GM12878 (cell line): ENCODE data around the gene TXNDC8. TPM values are rescaled to one million over a fixed set of nuclear protein-coding genes. Genes with fewer than 3 reads are reported as not detected.
A peak's percentile ranks its signal among the peaks of the same experiment; 100 is the strongest.

Experiments
- ATAC-seq: fragments of 200-7000 bp; cut with Tn5 transposase; 3 replicates; pipeline ENCODE4 v1.9.1; 2020; ENCODE audit warnings: mild to moderate bottlenecking, moderate library complexity
- BruUV-seq: library from RNA; stranded (reverse); fragments of 400-500 nt; replicated peaks from 2 replicates; lab custom pipeline; 2021; lab: Mats Ljungman, UMichigan
- CTCF ChIA-PET: fragments of 300-600 bp; sonication (Branson Sonifier 250); formaldehyde crosslinking; extraction: SDS; loops from one replicate; lab custom pipeline; 2021; ENCODE audit warnings: inconsistent platforms; lab: Yijun Ruan, JAX
- POLR2A ChIA-PET: fragments of 350-600 bp; formaldehyde crosslinking; extraction: SDS; loops from one replicate; lab custom pipeline; 2021; ENCODE audit warnings: inconsistent platforms; lab: Charles Lee
- RAD21 ChIA-PET: fragments of 300-600 bp; sonication (Branson Sonifier 250); formaldehyde crosslinking; loops from one replicate; lab custom pipeline; 2023; ENCODE audit warnings: antibody characterized with exemption; ENCODE audit not compliant: unreplicated experiment; lab: Charles Lee
- SMC1A ChIA-PET: fragments of 300-600 bp; sonication (Branson Sonifier 250); formaldehyde crosslinking; loops from one replicate; lab custom pipeline; 2023; ENCODE audit not compliant: unreplicated experiment, uncharacterized antibody; lab: Charles Lee
- DNase-seq: peaks from one replicate; pipeline ENCODE4 v3.0.0-alpha.2; 2011; ENCODE audit warnings: low read depth, low spot score
- FAIRE-seq: peaks from 3 replicates; lab custom pipeline; 2011; peaks lifted over from hg19 to GRCh38; lab: Jason Lieb, UNC
- H2AFZ ChIP-seq: 2 replicates; pipeline ENCODE4 v1.6.0; 2011; ENCODE audit warnings: low read depth, low read length, control low read depth; ENCODE audit not compliant: control insufficient read depth
- H3K27ac ChIP-seq: 2 replicates; pipeline ENCODE4 v1.5.1; 2011; ENCODE audit warnings: control low read depth; ENCODE audit not compliant: control insufficient read depth, insufficient read depth
- H3K27me3 ChIP-seq, 2 experiments: replicated peaks in 1 of 2; 2 replicates each; pipeline versions ENCODE4 v1.6.0 to v1.6.1; 2011; ENCODE audit warnings: low read length in 1 of 2; ENCODE audit not compliant: control insufficient read depth in 2 of 2, insufficient read depth in 2 of 2
- H3K36me3 ChIP-seq, 2 experiments: 2 replicates each; pipeline ENCODE4 v1.5.1; 2011; ENCODE audit warnings: low read length in 1 of 2; ENCODE audit not compliant: control insufficient read depth in 2 of 2, insufficient read depth in 2 of 2
- H3K4me1 ChIP-seq: 2 replicates; pipeline ENCODE4 v1.6.1; 2011; ENCODE audit warnings: mild to moderate bottlenecking, low read length, moderate library complexity, mixed read lengths; ENCODE audit not compliant: control insufficient read depth, insufficient read depth
- H3K4me2 ChIP-seq: 2 replicates; pipeline ENCODE4 v1.6.0; 2011; ENCODE audit warnings: control low read depth; ENCODE audit not compliant: control insufficient read depth, insufficient read depth
- H3K4me3 ChIP-seq: fragments of 200-600 bp; sonication (generic); 2 replicates; pipeline ENCODE4 v1.5.1; 2016
- H3K79me2 ChIP-seq: 2 replicates; pipeline ENCODE4 v1.6.0; 2011; ENCODE audit warnings: low read length; ENCODE audit not compliant: control insufficient read depth, insufficient read depth
- H3K9ac ChIP-seq: 2 replicates; pipeline ENCODE4 v1.8.0; 2011; ENCODE audit warnings: low read length, control low read depth, mixed read lengths; ENCODE audit not compliant: control insufficient read depth, insufficient read depth
- H3K9me3 ChIP-seq: replicated peaks from 3 replicates; pipeline ENCODE4 v1.5.1; 2011; ENCODE audit warnings: mild to moderate bottlenecking, low read length; ENCODE audit not compliant: control insufficient read depth, insufficient read depth
- H4K20me1 ChIP-seq: 2 replicates; pipeline ENCODE4 v1.6.0; 2011; ENCODE audit not compliant: control insufficient read depth, insufficient read depth
- BCL3 ChIP-seq: IDR thresholded peaks from 2 replicates; pipeline ENCODE4 v1.6.1; 2011; ENCODE audit warnings: borderline replicate concordance, low read depth, mild to moderate bottlenecking, moderate library complexity, low read length; ENCODE audit not compliant: insufficient read depth, poor library complexity, severe bottlenecking
- CREM ChIP-seq: IDR thresholded peaks from 2 replicates; pipeline ENCODE4 v1.6.1; 2014; ENCODE audit warnings: antibody characterized with exemption, low read depth
- MLLT1 ChIP-seq: fragments of 450-650 bp; IDR thresholded peaks from 2 replicates; pipeline ENCODE4 v1.6.1; 2016; ENCODE audit warnings: mild to moderate bottlenecking
- MXI1 ChIP-seq: fragments of 150-350 bp; IDR thresholded peaks from 2 replicates; pipeline ENCODE4 v1.6.1; 2011; ENCODE audit warnings: low read depth, mild to moderate bottlenecking, inconsistent platforms, low read length, improper control_type of control experiment
- NBN ChIP-seq: fragments of 450-650 bp; IDR thresholded peaks from 2 replicates; pipeline ENCODE4 v1.6.1; 2016
- NKRF ChIP-seq: fragments of 450-650 bp; conservative IDR thresholded peaks from 2 replicates; pipeline ENCODE4 v1.6.1; 2017; ENCODE audit warnings: mild to moderate bottlenecking, moderate library complexity
- POLR2A ChIP-seq: IDR thresholded peaks from 2 replicates; pipeline ENCODE4 v1.6.1; 2011; ENCODE audit warnings: low read depth, mild to moderate bottlenecking, low read length
- RB1 ChIP-seq: fragments of 450-650 bp; formaldehyde crosslinking; IDR thresholded peaks from 2 replicates; pipeline ENCODE4 v1.6.1; 2017; ENCODE audit warnings: mild to moderate bottlenecking, borderline replicate concordance
- TCF12 ChIP-seq: IDR thresholded peaks from 2 replicates; pipeline ENCODE4 v1.6.1; 2011; ENCODE audit warnings: low read depth, mild to moderate bottlenecking, low read length
- USF1 ChIP-seq: IDR thresholded peaks from 2 replicates; pipeline ENCODE4 v1.6.1; 2011; ENCODE audit warnings: borderline replicate concordance, low read depth, mild to moderate bottlenecking, moderate library complexity, mixed read lengths, low read length; ENCODE audit not compliant: insufficient read depth; ENCODE audit errors: extremely low read length
- ZBTB40 ChIP-seq: fragments of 450-650 bp; IDR thresholded peaks from 2 replicates; pipeline ENCODE4 v1.6.1; 2016; ENCODE audit warnings: mild to moderate bottlenecking, moderate library complexity, borderline replicate concordance
- WGBS: methylation state at CpG from one replicate; pipeline ENCODE4 v1.1.6; 2016; ENCODE audit warnings: low lambda C conversion rate; ENCODE audit not compliant: insufficient replicate concordance, insufficient coverage; ENCODE audit errors: missing lambda C conversion rate; 5-methylcytosine and 5-hydroxymethylcytosine counted together
- in situ Hi-C: fragments of 300-500 bp; cut with MboI; formaldehyde crosslinking; loops from 9 replicates; pipeline ENCODE4 v1.14.3; 2018; ENCODE audit warnings: mixed read lengths
- intact Hi-C: fragments of 100-400 bp; cut with micrococcal nuclease; formaldehyde crosslinking; loops from one replicate; pipeline ENCODE4 v1.14.2; 2022; ENCODE audit not compliant: unreplicated experiment
- polyA plus RNA-seq, 11 experiments: library from polyadenylated mRNA; depleted of rRNA in 4 of 11; unstranded in 6 of 11; stranded (reverse) in 5 of 11; fragments of >200 nt; fragmentation: Nextera tagmentation in 4 of 11; fragmentation: Illumina TruSeq in 1 of 11; extraction: Ambion mirVana in 4 of 11; extraction: Trizol in 1 of 11; gene quantifications; 1 replicate in 1 of 11; 2 replicates in 10 of 11; pipeline versions ENCODE4 v1.2.1 to v1.2.3, GENCODE V29; 2011 to 2016; ENCODE audit warnings: inconsistent platforms in 2 of 11, missing spikeins in 2 of 11, low read depth in 1 of 11
- total RNA-seq, 4 experiments: library from RNA; depleted of rRNA in 3 of 4; stranded (reverse); fragments of >200 nt in 3 of 4; fragmentation: Illumina TruSeq in 1 of 4; extraction: Trizol in 1 of 4; gene quantifications; 2 replicates each; pipeline versions ENCODE4 v1.2.1 to v1.2.3, GENCODE V29; 2013 to 2021

The TXNDC8 gene
- total and polyA plus RNA-seq, 10 of the 15 experiments (the other 5 are each of a cell fraction or from before 2014, with no cell fraction given): not detected

- H3K27ac ChIP-seq: peak overlapping the region; percentile 51
- ChIA-PET SMC1A (interaction anchor here (0.9 to 1.6 kb wide), 4 partner anchors 8 to 288 kb away, joined by 3 to 6 read pairs (median 4); no protein-coding TSS in a partner anchor), POLR2A (interaction anchor here (1.1 to 1.7 kb wide), 2 partner anchors 58 to 59 kb away, joined by 3 to 4 read pairs; no protein-coding TSS in a partner anchor), CTCF (interaction anchor here (0.7 to 1.7 kb wide), 5 partner anchors 14 to 111 kb away, joined by 3 to 4 read pairs (median 3); no protein-coding TSS in a partner anchor), RAD21 (interaction anchor here (0.9 to 1.5 kb wide), 4 partner anchors 10 to 133 kb away, joined by 3 to 6 read pairs (median 3); partner anchors contain the start of gene TXN)
- no peak for DNase-seq
- peak overlapping the region; percentile 12; the same call in 1 of the 2 replicates for H3K4me3 ChIP-seq
- in situ Hi-C loops: no loop called here
- no peak overlapping the region; the same call in 1 of the 2 replicates for H3K9ac ChIP-seq
- H3K4me2 ChIP-seq: peak overlapping the region; percentile 64
- BruUV-seq: no TSS peak
- no peaks in the 10 kb centered on the region for H3K27me3 ChIP-seq
- no peaks in the 10 kb centered on the region for H3K36me3 ChIP-seq
- H3K79me2 ChIP-seq: no peaks in the 10 kb centered on the region
- peaks cover 7% of the 10 kb centered on the region for H3K4me1 ChIP-seq
- no peaks in the 10 kb centered on the region for H4K20me1 ChIP-seq
- peak overlapping the region; percentile 37 for H2AFZ ChIP-seq
- WGBS: 7% methylated on average over 6 of the region's 6 CpGs
- ATAC-seq: peak; percentile 93
- peak; percentile 93 for FAIRE-seq
- no peaks in the 10 kb centered on the region for H3K9me3 ChIP-seq
- intact Hi-C loops: no loop called here
- TF ChIP-seq MLLT1: no peak
- no peak for TF ChIP-seq MXI1
- TF ChIP-seq BCL3: no peak
- TF ChIP-seq ZBTB40: peak; percentile 35; the same call in 1 of the 2 replicates
- no peak for TF ChIP-seq POLR2A
- no peak for TF ChIP-seq USF1
- TF ChIP-seq NKRF: no peak
- no peak for TF ChIP-seq RB1
- no peak for TF ChIP-seq CREM
- TF ChIP-seq NBN: no peak
- 0 out of 2 replicates have a peak, but pooled peaks have one; percentile 60 for TF ChIP-seq TCF12
Observed at GRCh38 chr9:110316261-110317075, 21.2 kb downstream of the TXNDC8 start.
